ENCODE data around the gene CCDC142.
A peak's percentile ranks its signal among the peaks of the same experiment; 100 is the strongest.
"Not testable (repeated sequence)": the region's sequence is repeated elsewhere in the genome, so short reads cannot be mapped to it uniquely, and the experiment has no call there.

CCDC142 gene

GRCh38 chr2:74488643-74489481 lies 6.1 kb upstream of the CCDC142 start:
- TF ChIP-seq CTCF (IDR thresholded peaks at IDR 0.05; ENCODE audit: insufficient read depth, low read depth, low read length, missing control alignments), result no peak
- no peak overlapping the region for H3K4me3 ChIP-seq (ENCODE audit: low read depth, low read length)
- DNase-seq (ENCODE audit: low read depth), result no peak

GRCh38 chr2:74486141-74486540 lies 3.3 kb upstream of the CCDC142 start:
- no peak for DNase-seq (ENCODE audit: low read depth)
- no peak overlapping the region for H3K4me3 ChIP-seq (ENCODE audit: low read depth, low read length)
- no peak for TF ChIP-seq CTCF (IDR thresholded peaks at IDR 0.05; ENCODE audit: insufficient read depth, low read depth, low read length, missing control alignments)

GRCh38 chr2:74483675-74484164 lies 922 bp upstream of the CCDC142 start:
- peak overlapping the region; percentile 90 for H3K4me3 ChIP-seq (ENCODE audit: low read depth, low read length)
- DNase-seq (ENCODE audit: low read depth), result not testable (repeated sequence)

GRCh38 chr2:74481961-74482800 lies 617 bp downstream of the CCDC142 start:
- DNase-seq (ENCODE audit: low read depth), result peak; percentile 81
- TF ChIP-seq CTCF (IDR thresholded peaks at IDR 0.05; ENCODE audit: insufficient read depth, low read depth, low read length, missing control alignments), result no peak

GRCh38 chr2:74481431-74481830 lies 1.4 kb downstream of the CCDC142 start:
- DNase-seq (ENCODE audit: low read depth), result no peak
- TF ChIP-seq CTCF (IDR thresholded peaks at IDR 0.05; ENCODE audit: insufficient read depth, low read depth, low read length, missing control alignments), result no peak
- peak overlapping the region; percentile 90 for H3K4me3 ChIP-seq (ENCODE audit: low read depth, low read length)

More at GRCh38 chr2:74481961-74482800, 617 bp downstream of the CCDC142 start:
- H3K4me3 ChIP-seq (ENCODE audit: low read depth, low read length), result peak overlapping the region; percentile 90

- no peak overlapping the region for H3K4me3 ChIP-seq (ENCODE audit: low read depth, low read length)
- peak; percentile 44 for TF ChIP-seq CTCF (IDR thresholded peaks at IDR 0.05; ENCODE audit: insufficient read depth, low read depth, low read length, missing control alignments)
- no peak for DNase-seq (ENCODE audit: low read depth)
Observed at GRCh38 chr2:74474899-74475298, 7.9 kb downstream of the CCDC142 start.

- no peak for TF ChIP-seq CTCF (IDR thresholded peaks at IDR 0.05; ENCODE audit: insufficient read depth, low read depth, low read length, missing control alignments)
- no peak for DNase-seq (ENCODE audit: low read depth)
- no peak overlapping the region for H3K4me3 ChIP-seq (ENCODE audit: low read depth, low read length)
Observed at GRCh38 chr2:74474481-74474880, 8.3 kb downstream of the CCDC142 start.
